Nephron progenitor cell (in vitro differentiated cells): ENCODE results near the gene KICS2.

Experiments used
- DNase-seq: peaks from one replicate; pipeline ENCODE4 v3.0.0; 2021
- H3K27ac Mint-ChIP-seq: 2 replicates; pipeline ENCODE4 v1.8.0; 2021; ENCODE audit warnings: mild to moderate bottlenecking, moderate library complexity, mixed read lengths
- H3K27me3 Mint-ChIP-seq: 2 replicates; pipeline ENCODE4 v1.8.0; 2021; ENCODE audit warnings: mild to moderate bottlenecking, low read depth, mixed read lengths; ENCODE audit not compliant: poor library complexity
- H3K36me3 Mint-ChIP-seq: 2 replicates; pipeline ENCODE4 v1.8.0; 2021; ENCODE audit warnings: low read depth, mixed read lengths
- H3K4me1 Mint-ChIP-seq: 2 replicates; pipeline ENCODE4 v1.8.0; 2021; ENCODE audit warnings: mixed read lengths
- H3K4me3 Mint-ChIP-seq: 2 replicates; pipeline ENCODE4 v1.8.0; 2021; ENCODE audit warnings: mild to moderate bottlenecking, moderate library complexity, mixed read lengths
- H3K9me3 Mint-ChIP-seq: 2 replicates; pipeline ENCODE4 v1.8.0; 2021; ENCODE audit warnings: mild to moderate bottlenecking, moderate library complexity, mixed read lengths
- CTCF ChIP-seq: fragments of 200-600 bp; sonication (generic); IDR thresholded peaks from 2 replicates; pipeline ENCODE4 v1.5.0; 2021; ENCODE audit warnings: antibody characterized with exemption

Gene KICS2

GRCh38 chr12:64240781-64241180 is 18.7 kb upstream of the KICS2 start:
- no peak for DNase-seq
- Mint-ChIP-seq H3K36me3 (no peaks in the 10 kb centered on the region), H3K4me3 (no peak overlapping the region), H3K9me3 (no peaks in the 10 kb centered on the region), H3K27me3 (peaks cover 9% of the 10 kb centered on the region), H3K27ac (no peak overlapping the region), H3K4me1 (peaks cover 8% of the 10 kb centered on the region)
- no peak for TF ChIP-seq CTCF

GRCh38 chr12:64237382-64237781 is 15.3 kb upstream of the KICS2 start:
- Mint-ChIP-seq H3K27ac (no peak overlapping the region), H3K9me3 (no peaks in the 10 kb centered on the region), H3K4me1 (peaks cover 3% of the 10 kb centered on the region), H3K27me3 (peaks cover 6% of the 10 kb centered on the region), H3K36me3 (no peaks in the 10 kb centered on the region), H3K4me3 (no peak overlapping the region)
- TF ChIP-seq CTCF = no peak
- no peak for DNase-seq

DNA sequence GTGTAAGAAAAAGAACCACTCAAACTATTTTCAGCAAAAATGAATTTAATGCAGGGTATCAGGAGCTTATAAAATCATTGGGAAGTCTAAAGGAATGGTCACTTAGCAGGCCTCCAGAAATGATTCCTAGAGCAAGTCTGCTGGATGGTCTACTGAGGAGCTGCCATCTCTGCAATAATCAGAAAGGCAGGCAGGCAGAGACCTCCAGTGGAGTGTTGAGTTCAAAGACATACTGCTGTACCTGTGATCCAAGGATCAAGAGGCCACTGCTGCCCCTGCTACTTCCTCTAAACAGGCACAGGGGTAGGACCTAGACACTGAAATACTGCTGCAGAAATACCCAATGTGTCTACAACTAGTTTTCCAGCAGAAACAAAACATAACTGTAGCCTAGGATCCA is 14.5 kb upstream of the KICS2 start:
- Mint-ChIP-seq H3K27ac (no peak overlapping the region), H3K27me3 (peaks cover 4% of the 10 kb centered on the region), H3K9me3 (no peaks in the 10 kb centered on the region), H3K4me1 (peaks cover 3% of the 10 kb centered on the region), H3K36me3 (no peaks in the 10 kb centered on the region), H3K4me3 (no peak overlapping the region)
- no peak for TF ChIP-seq CTCF
- DNase-seq = no peak

DNA sequence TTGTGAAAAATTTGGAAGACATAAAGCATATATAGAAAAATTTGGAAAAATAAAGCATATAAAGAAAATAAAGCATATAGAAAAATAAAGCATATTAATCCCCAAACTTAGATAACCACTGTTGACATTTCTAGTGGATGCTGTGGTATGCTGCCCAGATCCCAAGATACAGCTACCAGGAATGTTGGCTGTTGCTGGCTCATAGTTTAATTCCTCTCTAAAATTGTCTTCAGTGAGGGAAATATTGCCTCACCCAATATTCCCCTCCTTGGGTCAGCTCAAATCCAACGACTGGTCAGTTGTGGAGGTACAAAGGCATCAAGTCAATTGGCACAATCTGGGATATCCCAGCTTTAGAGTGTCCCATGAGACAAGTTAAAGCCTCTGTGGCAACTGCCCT is 10.1 kb upstream of the KICS2 start:
- Mint-ChIP-seq H3K36me3 (no peaks in the 10 kb centered on the region), H3K9me3 (peaks cover 13% of the 10 kb centered on the region), H3K4me1 (peaks cover 3% of the 10 kb centered on the region), H3K27ac (no peak overlapping the region), H3K27me3 (no peaks in the 10 kb centered on the region), H3K4me3 (no peak overlapping the region)
- no peak for DNase-seq
- TF ChIP-seq CTCF = no peak

DNA sequence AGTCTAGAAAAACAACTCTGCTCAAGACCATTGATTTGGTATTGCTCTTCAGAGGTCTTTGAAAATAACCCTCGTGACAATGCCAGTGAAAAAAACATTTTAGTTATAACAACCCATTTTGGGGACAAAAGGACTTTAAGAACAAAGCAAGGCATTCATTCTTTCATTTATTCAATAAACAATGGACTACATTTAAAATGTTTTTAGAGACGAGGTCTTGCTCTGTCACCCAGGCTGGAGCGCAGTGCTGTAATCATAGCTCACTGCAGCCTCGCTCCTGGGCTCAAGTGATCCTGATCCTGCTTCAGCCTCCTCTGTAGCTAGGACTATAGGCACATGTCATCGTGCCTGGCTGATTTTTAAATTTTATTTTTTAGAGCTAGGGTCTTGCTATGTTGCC is 7.7 kb upstream of the KICS2 start:
- DNase-seq = no peak
- Mint-ChIP-seq H3K27ac (no peak overlapping the region), H3K4me1 (peaks cover 3% of the 10 kb centered on the region), H3K9me3 (peaks cover 17% of the 10 kb centered on the region), H3K36me3 (no peaks in the 10 kb centered on the region), H3K4me3 (no peak overlapping the region), H3K27me3 (peaks cover 7% of the 10 kb centered on the region)
- no peak for TF ChIP-seq CTCF

DNA sequence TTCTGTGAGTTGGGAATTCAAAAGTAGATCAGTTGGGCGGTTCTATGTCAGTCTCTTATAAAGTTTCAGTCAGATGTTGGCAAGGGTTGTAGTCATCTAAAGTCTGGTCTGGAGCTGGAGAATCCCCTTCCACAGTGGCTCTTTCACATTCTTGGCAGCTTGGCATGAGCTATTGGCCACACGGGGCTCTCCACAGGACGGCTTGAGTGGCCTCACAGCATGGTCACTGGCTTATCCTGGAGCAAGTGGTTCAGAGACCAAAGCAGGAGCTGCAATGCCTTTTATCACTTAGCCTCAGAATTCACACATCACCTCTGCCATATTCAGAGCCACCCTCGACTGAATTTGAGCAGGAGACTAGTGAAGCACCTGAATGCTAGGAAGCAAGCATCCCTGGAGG is 7.1 kb upstream of the KICS2 start:
- no peak for TF ChIP-seq CTCF
- DNase-seq = no peak
- peaks cover 3% of the 10 kb centered on the region for H3K4me1 Mint-ChIP-seq
- peaks cover 17% of the 10 kb centered on the region for H3K9me3 Mint-ChIP-seq
- H3K27me3 Mint-ChIP-seq = peaks cover 7% of the 10 kb centered on the region
- H3K4me3 Mint-ChIP-seq = no peak overlapping the region
- H3K27ac Mint-ChIP-seq = no peak overlapping the region
- H3K36me3 Mint-ChIP-seq = no peaks in the 10 kb centered on the region
